ENCODE data around the gene B4GALT5.
A peak's percentile ranks its signal among the peaks of the same experiment; 100 is the strongest.
"Not testable (repeated sequence)": the region's sequence is repeated elsewhere in the genome, so short reads cannot be mapped to it uniquely, and the experiment has no call there.

B4GALT5 gene

GRCh38 chr20:49633023-49633422 lies 80.7 kb downstream of the B4GALT5 start:
- Histone ChIP-seq H3K4me2 (peak overlapping the region; percentile 28 to 92 (median 65); a peak in 18 of 22 replicates), H3K27me3 (no peaks in the 10 kb centered on the region)

GRCh38 chr20:49631856-49632418 lies 81.7 kb downstream of the B4GALT5 start:
- Histone ChIP-seq H3K4me3 (no peak overlapping the region), H3K4me2 (peak overlapping the region; percentile 47 to 92 (median 69)), H3K4me1 (peaks cover 66 to 92% (median 86%) of the 10 kb centered on the region in 10 experiments), H3K9ac (peak overlapping the region in 5 of 11 experiments; percentile 11 to 59 (median 41); a peak in 4 of 22 replicates), H3K27ac (peak overlapping the region in 6 of 11 experiments; percentile 34 to 73 (median 64); a peak in 7 of 22 replicates), H3K27me3 (no peaks in the 10 kb centered on the region), H3K9me3 (replicated peaks in 1 of 11) (peaks cover 11 to 18% (median 14%) of the 10 kb centered on the region in 11 experiments; a peak in 21 of 22 replicates), H4K20me1 (peaks cover 0 to 49% (median 8%) of the 10 kb centered on the region in 11 experiments; a peak in 11 of 22 replicates), H3K36me3 (peaks cover 5 to 40% (median 12%) of the 10 kb centered on the region in 11 experiments; a peak in 15 of 22 replicates)
- no peak for TF ChIP-seq Cebpa-rat (IDR thresholded peaks at IDR 0.05)

More at GRCh38 chr20:49633023-49633422, 80.7 kb downstream of the B4GALT5 start:
- no peak overlapping the region for H3K4me3 ChIP-seq
- TF ChIP-seq Cebpa-rat (IDR thresholded peaks at IDR 0.05), result no peak
- peaks cover 70 to 92% (median 86%) of the 10 kb centered on the region in 10 experiments for H3K4me1 ChIP-seq
- H3K9me3 ChIP-seq (replicated peaks in 1 of 11), result peaks cover 11 to 18% (median 14%) of the 10 kb centered on the region in 11 experiments; a peak in 21 of 22 replicates
- H3K27ac ChIP-seq, result peak overlapping the region in 4 of 11 experiments; percentile 10 to 34 (median 16); a peak in 3 of 22 replicates
- H4K20me1 ChIP-seq, result peaks cover 0 to 60% (median 8%) of the 10 kb centered on the region in 11 experiments; a peak in 11 of 22 replicates
- H3K9ac ChIP-seq, result no peak overlapping the region
- peaks cover 7 to 51% (median 22%) of the 10 kb centered on the region in 11 experiments; a peak in 18 of 22 replicates for H3K36me3 ChIP-seq

GRCh38 chr20:49631061-49631716 lies 82.5 kb downstream of the B4GALT5 start:
- Histone ChIP-seq H3K27ac (peak overlapping the region in 9 of 11 experiments; percentile 5 to 73 (median 37); a peak in 14 of 22 replicates), H3K9ac (peak overlapping the region in 7 of 11 experiments; percentile 11 to 59 (median 32); a peak in 9 of 22 replicates), H3K27me3 (no peaks in the 10 kb centered on the region), H3K4me2 (peak overlapping the region; percentile 47 to 92 (median 69)), H3K36me3 (peaks cover 5 to 33% (median 10%) of the 10 kb centered on the region in 11 experiments; a peak in 13 of 22 replicates), H3K4me3 (no peak overlapping the region), H3K9me3 (replicated peaks in 1 of 11) (peaks cover 11 to 18% (median 14%) of the 10 kb centered on the region in 11 experiments; a peak in 21 of 22 replicates), H3K4me1 (peaks cover 66 to 92% (median 86%) of the 10 kb centered on the region in 10 experiments), H4K20me1 (peaks cover 0 to 41% (median under 1%) of the 10 kb centered on the region in 11 experiments; a peak in 9 of 22 replicates)
- TF ChIP-seq Cebpa-rat (IDR thresholded peaks at IDR 0.05), result no peak

GRCh38 chr20:49630396-49630951 lies 83.2 kb downstream of the B4GALT5 start:
- TF ChIP-seq Cebpa-rat (IDR thresholded peaks at IDR 0.05), result no peak
- Histone ChIP-seq H3K4me2 (peak overlapping the region; percentile 47 to 92 (median 69)), H3K4me3 (no peak overlapping the region), H3K9ac (peak overlapping the region in 5 of 11 experiments; percentile 29 to 59 (median 41); a peak in 8 of 22 replicates), H3K27me3 (no peaks in the 10 kb centered on the region), H3K36me3 (peaks cover 5 to 27% (median 10%) of the 10 kb centered on the region in 11 experiments; a peak in 13 of 22 replicates), H3K9me3 (replicated peaks in 1 of 11) (peaks cover 11 to 18% (median 14%) of the 10 kb centered on the region in 11 experiments; a peak in 21 of 22 replicates), H3K4me1 (peaks cover 66 to 92% (median 86%) of the 10 kb centered on the region in 10 experiments), H4K20me1 (peaks cover 0 to 35% (median 0%) of the 10 kb centered on the region in 11 experiments; a peak in 4 of 22 replicates), H3K27ac (peak overlapping the region in 9 of 11 experiments; percentile 5 to 73 (median 37); a peak in 16 of 22 replicates)

- peak overlapping the region in 5 of 11 experiments; percentile 73 to 92 (median 79); a peak in 8 of 22 replicates for H3K4me2 ChIP-seq
These were observed 84.1 kb downstream of the B4GALT5 start for GRCh38 chr20:49629606-49630005.

GRCh38 chr20:49628280-49628679 lies 85.4 kb downstream of the B4GALT5 start:
- Histone ChIP-seq H4K20me1 (peaks cover 0 to 20% (median 0%) of the 10 kb centered on the region in 11 experiments; a peak in 4 of 22 replicates), H3K4me1 (peaks cover 54 to 93% (median 85%) of the 10 kb centered on the region in 10 experiments), H3K9me3 (replicated peaks in 1 of 11) (peaks cover 11 to 18% (median 15%) of the 10 kb centered on the region in 11 experiments; a peak in 21 of 22 replicates), H3K27ac (peak overlapping the region in 4 of 11 experiments; percentile 50 to 89 (median 88); a peak in 6 of 22 replicates), H3K36me3 (peaks cover 0 to 12% (median 0%) of the 10 kb centered on the region in 11 experiments; a peak in 11 of 22 replicates)
- H3K4me3 ChIP-seq, H3K27me3 ChIP-seq, H3K9ac ChIP-seq, H3K4me2 ChIP-seq: not testable (repeated sequence)

More at GRCh38 chr20:49629606-49630005, 84.1 kb downstream of the B4GALT5 start:
- H3K27me3 ChIP-seq, result no peaks in the 10 kb centered on the region
- peaks cover 0 to 32% (median 0%) of the 10 kb centered on the region in 11 experiments; a peak in 4 of 22 replicates for H4K20me1 ChIP-seq
- H3K9me3 ChIP-seq (replicated peaks in 1 of 11), result peaks cover 11 to 18% (median 14%) of the 10 kb centered on the region in 11 experiments; a peak in 21 of 22 replicates
- no peak overlapping the region for H3K9ac ChIP-seq
- H3K4me1 ChIP-seq, result peaks cover 65 to 93% (median 86%) of the 10 kb centered on the region in 10 experiments
- H3K4me3 ChIP-seq, result no peak overlapping the region
- peak overlapping the region in 4 of 11 experiments; percentile 62 to 73 (median 68); a peak in 6 of 22 replicates for H3K27ac ChIP-seq
- peaks cover 2 to 25% (median 7%) of the 10 kb centered on the region in 11 experiments; a peak in 13 of 22 replicates for H3K36me3 ChIP-seq
- TF ChIP-seq Cebpa-rat (IDR thresholded peaks at IDR 0.05), result no peak

- Histone ChIP-seq H3K36me3 (peaks cover 0 to 4% (median 0%) of the 10 kb centered on the region in 11 experiments; a peak in 7 of 22 replicates), H3K27me3 (no peaks in the 10 kb centered on the region), H3K4me1 (peaks cover 45 to 92% (median 80%) of the 10 kb centered on the region in 10 experiments), H3K9ac (peak overlapping the region in 6 of 11 experiments; percentile 68 to 81 (median 78); a peak in 6 of 22 replicates), H3K4me2 (peak overlapping the region in 9 of 11 experiments; percentile 46 to 86 (median 74); a peak in 20 of 22 replicates), H3K4me3 (no peak overlapping the region), H3K9me3 (replicated peaks in 1 of 11) (peaks cover 15 to 26% (median 23%) of the 10 kb centered on the region in 11 experiments), H3K27ac (peak overlapping the region in 8 of 11 experiments; percentile 79 to 90 (median 86); a peak in 16 of 22 replicates), H4K20me1 (peaks cover 0 to 12% (median 0%) of the 10 kb centered on the region in 11 experiments; a peak in 3 of 22 replicates)
- TF ChIP-seq Cebpa-rat (IDR thresholded peaks at IDR 0.05), result no peak
These were observed 86.3 kb downstream of the B4GALT5 start for GRCh38 chr20:49627329-49627761.

- Histone ChIP-seq H3K9me3 (replicated peaks in 1 of 11) (peaks cover 20 to 35% (median 29%) of the 10 kb centered on the region in 11 experiments), H3K9ac (peak overlapping the region in 8 of 11 experiments; percentile 68 to 81 (median 74); a peak in 16 of 22 replicates), H3K27me3 (peaks cover 0 to 12% (median 0%) of the 10 kb centered on the region in 11 experiments; a peak in 2 of 22 replicates), H3K4me1 (peaks cover 40 to 89% (median 75%) of the 10 kb centered on the region in 10 experiments), H3K27ac (peak overlapping the region in 9 of 11 experiments; percentile 58 to 90 (median 85); a peak in 18 of 22 replicates), H3K4me2 (peak overlapping the region; percentile 46 to 86 (median 74); a peak in 21 of 22 replicates)
- H3K4me3 ChIP-seq, H4K20me1 ChIP-seq, H3K36me3 ChIP-seq: not testable (repeated sequence)
These were observed 88.7 kb downstream of the B4GALT5 start for GRCh38 chr20:49624988-49625387.
